ENCODE data around the gene KCNA1.

Gene KCNA1

GRCh38 chr12:4910502-4911315, 1.0 kb downstream of the KCNA1 start:
- H3K4me3 ChIP-seq (ENCODE audit: low read depth, low read length) = peak overlapping the region; percentile 38

- H3K4me3 ChIP-seq (ENCODE audit: low read depth, low read length) = no peak overlapping the region
Measured at GRCh38 chr12:4911316-4911994, 1.8 kb downstream of the KCNA1 start.

GRCh38 chr12:4914720-4915119, 5.0 kb downstream of the KCNA1 start:
- H3K4me3 ChIP-seq (ENCODE audit: low read depth, low read length) = no peak overlapping the region

GRCh38 chr12:4915752-4916151, 6.0 kb downstream of the KCNA1 start:
- H3K4me3 ChIP-seq (ENCODE audit: low read depth, low read length) = no peak overlapping the region

DNA sequence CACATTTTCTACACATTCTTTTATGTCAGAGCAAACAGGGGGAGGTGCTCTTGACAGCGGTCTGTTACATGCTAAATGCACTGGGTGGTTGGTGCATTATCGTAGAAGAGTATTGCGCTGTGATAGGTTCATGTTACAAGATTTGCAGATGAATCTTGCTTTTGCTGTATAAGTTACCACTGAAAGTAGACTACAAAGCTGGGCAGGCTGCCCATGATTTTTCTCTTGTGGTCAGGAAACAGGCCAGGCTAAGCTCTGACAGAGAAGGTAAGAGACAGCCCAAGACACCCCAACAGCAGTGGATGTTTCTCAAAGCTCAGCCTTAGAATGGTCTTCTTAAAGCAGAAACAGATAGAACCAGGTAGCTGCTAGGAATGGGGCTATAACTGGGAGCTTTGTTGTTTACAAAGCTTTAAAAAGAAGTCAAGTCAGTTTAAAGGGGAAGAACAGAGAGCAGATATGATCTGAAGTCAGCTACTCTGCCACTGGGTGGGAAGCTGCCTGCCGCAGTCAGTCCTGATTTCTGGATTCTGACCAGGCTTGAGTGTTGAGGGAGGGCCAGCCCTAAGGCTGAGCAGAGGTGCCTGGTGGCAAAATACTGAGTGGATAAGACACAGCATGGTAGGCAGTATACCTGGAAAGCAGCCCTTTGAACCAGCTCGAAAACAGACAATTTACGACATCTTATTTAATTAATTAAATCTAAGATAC, 9.4 kb downstream of the KCNA1 start:
- no peak overlapping the region for H3K4me3 ChIP-seq (ENCODE audit: low read depth, low read length)

DNA sequence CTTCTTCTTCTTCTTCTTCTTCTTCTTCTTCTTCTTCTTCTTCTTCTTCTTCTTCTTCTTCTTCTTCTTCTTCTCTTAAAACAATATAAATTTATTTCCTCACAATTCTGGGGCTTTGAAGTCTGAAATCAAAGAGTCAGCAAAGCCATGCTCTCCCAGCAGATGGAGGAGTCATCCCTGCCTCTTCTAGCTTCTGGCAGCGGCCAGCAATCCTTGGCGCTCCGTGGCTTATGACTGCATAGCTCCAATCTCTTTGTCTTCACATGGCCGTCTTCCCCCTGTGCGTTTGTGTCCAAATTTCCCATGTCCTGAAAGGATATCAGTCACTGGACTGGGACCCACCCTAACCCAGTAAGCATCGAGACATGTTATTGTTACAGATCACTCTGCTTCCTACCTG, 22.9 kb downstream of the KCNA1 start:
- no peak overlapping the region for H3K4me3 ChIP-seq (ENCODE audit: low read depth, low read length)

DNA sequence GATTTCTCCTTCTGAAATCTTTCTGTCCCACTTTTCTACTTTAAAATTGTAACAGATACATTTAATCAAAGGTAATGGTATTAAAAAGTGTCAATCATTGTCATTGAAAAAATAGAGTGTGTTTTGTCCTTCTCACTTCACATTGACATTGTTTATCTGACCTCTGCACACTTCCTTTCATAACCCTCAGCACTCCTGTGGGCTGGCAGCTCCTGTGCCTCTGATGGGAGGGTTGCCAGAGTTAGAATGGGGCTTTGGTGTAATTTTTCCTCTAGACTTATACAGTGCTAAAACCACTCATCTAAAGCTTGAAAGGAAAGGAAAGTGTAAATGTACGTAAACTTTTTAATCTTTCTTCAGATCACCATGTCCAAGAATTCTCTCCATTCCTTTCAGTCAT, 23.7 kb downstream of the KCNA1 start:
- H3K4me3 ChIP-seq (ENCODE audit: low read depth, low read length) = no peak overlapping the region

DNA sequence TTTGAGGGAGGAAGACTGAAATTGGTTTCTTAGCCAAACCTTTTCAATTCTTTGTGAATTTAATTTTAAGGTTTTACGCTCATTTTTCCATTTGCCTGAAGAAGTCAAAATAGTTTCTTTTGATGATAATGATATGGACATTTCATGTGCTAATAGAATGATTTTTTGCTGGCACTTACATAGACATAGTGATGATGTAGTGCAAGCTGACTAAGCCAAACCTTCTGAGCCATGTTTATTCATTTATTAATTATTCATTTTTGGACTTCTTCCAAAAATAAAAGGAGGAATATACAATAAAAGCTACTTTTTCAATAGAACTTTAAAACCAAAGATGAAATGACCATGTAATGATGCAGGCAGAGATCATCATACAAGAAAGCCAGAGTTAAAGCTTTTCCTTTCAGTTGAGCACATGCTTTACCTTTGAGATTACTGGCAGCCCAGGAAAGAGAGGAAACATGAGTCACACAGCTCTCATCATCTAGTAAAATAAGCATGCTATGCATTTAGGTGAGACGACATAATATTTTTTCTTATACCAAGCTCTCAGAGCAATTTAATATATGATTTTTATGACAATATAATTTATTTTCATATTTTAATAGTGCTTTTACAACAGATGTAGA, 24.8 kb downstream of the KCNA1 start:
- H3K4me3 ChIP-seq (ENCODE audit: low read depth, low read length) = no peak overlapping the region

DNA sequence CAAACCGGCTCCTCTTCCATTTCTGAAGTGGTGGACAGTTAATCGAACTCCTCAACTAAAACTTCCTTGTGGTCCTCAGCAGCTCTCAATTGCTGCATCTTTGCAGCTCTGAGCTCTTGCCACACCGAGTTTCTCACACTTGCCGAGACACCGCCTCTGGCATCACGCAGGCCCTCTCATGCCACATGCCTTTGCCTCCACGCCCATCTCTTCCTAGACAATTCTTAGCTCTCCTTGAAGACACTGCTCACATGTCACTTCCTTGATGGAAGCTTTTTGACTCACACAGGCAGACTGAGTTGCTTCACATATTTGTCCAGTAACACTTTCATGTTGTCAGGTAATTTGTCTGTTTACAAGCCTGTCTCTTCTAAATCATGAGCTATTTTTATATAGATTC, 29.2 kb downstream of the KCNA1 start:
- H3K4me3 ChIP-seq (ENCODE audit: low read depth, low read length) = no peak overlapping the region

DNA sequence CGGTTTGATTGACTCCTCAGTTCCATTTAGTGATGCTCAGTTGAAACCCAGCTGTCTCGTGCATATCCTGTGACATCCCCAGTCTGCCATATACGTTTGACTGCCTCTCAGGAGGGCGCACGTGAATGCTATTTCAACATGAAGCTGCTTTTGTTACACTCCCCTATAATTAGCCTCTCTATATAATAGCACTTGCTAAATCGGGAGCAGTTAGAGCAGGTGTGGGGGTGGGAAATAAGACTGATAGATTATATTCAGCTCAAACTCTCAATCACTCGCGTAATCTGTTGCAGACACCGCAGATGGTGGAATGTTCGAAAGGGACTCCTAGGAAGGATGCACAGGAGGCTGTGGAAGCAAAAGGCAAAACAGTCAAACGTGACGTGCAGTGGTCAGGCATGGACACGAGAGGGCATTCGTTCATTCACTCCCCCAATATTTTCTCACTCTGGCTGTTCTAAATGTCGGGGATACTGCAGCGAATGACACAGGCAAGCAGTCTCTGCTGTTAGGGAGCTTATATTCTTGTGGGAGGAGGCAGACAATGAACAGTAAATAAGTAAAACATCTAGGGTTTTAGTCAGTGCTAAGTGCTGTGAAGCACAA, 29.8 kb downstream of the KCNA1 start:
- no peak overlapping the region for H3K4me3 ChIP-seq (ENCODE audit: low read depth, low read length)

DNA sequence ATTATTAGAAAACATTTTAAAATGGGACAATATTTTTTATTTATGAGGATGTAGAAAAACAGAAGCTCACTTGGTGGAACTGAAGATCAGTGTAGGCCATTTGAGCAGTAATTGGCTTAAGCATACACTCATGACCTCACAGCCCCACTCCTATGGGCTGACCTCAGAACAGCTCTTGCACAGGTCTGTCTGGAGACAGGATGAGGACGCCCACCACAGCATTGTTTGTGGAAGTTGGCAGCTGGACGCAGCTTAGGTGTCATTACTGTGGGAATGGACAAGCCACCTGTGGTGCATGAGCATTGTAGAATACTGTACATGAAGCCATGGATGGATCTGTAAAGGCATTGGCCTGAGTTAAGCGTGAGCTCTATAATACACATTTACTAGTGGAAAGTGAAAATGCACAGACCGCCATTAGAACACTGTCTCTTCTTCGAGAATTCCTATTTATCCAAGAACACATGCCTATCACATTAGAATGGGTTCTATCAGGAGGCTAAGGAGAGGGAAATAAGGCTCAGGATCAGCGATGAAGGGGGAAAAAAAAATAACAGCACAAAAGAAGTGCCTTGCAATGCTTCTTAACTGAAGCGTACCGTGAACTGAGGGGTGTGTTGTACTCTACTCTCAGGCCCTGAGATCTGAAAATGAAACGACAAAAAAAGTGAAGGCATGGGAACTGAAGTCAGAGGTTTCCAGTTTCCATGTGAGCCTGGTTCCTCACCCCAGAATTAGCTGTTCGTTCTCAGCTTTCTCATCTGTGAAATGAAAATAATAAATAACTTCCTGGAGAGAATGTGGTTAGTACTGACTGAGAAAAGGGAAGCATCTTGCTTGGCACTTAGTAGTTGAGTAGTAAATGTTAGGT, 33.6 kb downstream of the KCNA1 start:
- no peak overlapping the region for H3K4me3 ChIP-seq (ENCODE audit: low read depth, low read length)

- H3K4me3 ChIP-seq (ENCODE audit: low read depth, low read length) = no peak overlapping the region
Measured at GRCh38 chr12:4943938-4944284, 34.2 kb downstream of the KCNA1 start.

DNA sequence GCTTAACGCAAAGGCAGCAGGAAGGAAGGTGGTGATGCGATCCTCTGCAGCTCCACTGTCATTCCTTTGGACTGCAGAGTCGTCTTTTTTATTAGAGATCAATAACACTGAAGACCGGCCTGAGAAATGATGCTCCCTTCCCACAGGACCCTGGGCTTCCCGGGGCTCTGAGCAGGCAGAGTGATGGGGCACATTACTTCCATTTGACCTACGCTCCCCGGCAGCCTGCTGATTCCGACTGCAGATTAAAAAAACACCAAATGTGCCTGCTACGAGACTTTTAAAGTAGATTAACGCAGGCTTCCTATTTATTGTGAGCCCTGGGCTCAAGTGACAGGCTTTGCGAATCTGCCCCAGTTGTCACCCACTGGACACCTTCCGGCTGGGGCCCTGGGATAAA, 37.5 kb downstream of the KCNA1 start:
- H3K4me3 ChIP-seq (ENCODE audit: low read depth, low read length) = no peak overlapping the region

DNA sequence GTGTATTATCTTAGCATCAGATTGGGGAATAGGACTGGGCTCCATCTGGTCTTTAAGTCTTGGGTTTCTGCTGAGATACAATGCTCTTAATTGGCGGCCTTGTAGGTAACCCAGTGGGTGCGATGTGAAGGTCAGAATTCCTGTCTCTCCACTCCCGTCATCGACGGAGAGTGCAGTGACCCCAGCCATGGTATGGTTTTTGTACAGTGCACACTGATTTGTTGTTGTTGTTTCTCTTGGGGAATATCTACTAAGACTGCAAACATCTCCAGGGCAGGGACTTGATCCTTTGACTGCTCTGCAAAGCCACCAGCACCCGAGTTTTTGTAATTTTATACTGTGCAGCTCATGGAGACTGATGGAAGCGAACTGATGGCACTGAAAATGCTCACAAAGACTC, 41.4 kb downstream of the KCNA1 start:
- no peak overlapping the region for H3K4me3 ChIP-seq (ENCODE audit: low read depth, low read length)

DNA sequence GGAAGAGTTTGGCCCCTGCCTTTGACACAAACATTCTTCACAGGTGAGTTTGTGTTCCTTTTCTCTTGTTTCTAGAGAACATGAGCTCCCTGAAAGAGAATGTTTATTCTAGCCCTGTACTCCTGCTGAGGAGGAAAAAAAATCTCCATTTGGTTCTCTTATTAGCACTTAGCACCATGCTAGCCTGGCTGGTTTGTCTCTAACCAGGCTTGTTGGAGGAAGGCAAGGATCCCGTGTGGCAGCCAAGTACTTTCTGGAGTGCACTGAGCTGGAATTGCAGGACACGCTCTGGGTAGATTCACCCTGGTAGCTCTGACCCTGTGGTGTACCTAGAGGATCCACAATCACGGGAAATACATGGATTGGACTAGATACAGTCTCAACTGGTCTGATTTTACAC, 41.9 kb downstream of the KCNA1 start:
- no peak overlapping the region for H3K4me3 ChIP-seq (ENCODE audit: low read depth, low read length)

DNA sequence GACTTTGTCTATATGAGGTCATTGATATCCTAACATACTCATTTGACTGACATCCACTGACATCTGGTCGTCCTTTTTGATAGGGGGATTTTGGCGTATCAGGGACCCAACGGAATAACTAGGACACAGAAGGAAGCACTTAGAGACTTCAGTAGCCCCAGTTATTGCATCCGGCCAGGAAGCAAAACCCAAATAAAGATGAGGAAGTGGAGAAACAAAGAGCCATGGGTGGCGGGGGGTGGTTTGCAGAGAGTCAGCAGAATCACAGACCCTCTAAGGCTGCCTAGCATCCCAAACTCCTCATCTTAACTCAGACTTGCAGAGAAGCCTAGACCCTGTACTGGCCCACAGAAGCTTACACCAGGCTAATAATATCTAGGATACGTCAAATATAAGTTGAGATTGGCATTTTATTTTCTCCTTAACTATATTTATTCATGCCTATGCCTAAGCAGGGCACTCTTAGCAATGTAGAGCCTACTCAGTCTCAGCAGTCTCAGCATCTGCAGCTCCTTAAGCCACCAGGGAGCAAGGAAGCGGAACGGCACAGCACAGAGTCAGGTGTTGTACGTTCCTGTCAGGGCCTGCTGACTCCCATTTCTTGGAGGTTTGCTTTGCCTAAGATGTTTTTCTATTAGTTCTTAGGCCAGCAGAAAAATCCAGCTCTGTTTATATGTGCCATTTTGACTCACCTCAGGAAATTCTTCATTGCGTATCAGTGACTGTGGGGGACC, 45.1 kb downstream of the KCNA1 start:
- no peak overlapping the region for H3K4me3 ChIP-seq (ENCODE audit: low read depth, low read length)

- no peak overlapping the region for H3K4me3 ChIP-seq (ENCODE audit: low read depth, low read length)
Measured at GRCh38 chr12:4956054-4956453, 46.3 kb downstream of the KCNA1 start.

- H3K4me3 ChIP-seq (ENCODE audit: low read depth, low read length) = no peak overlapping the region
Measured at GRCh38 chr12:4956968-4957367, 47.3 kb downstream of the KCNA1 start.

GRCh38 chr12:4957761-4958160, 48.1 kb downstream of the KCNA1 start:
- no peak overlapping the region for H3K4me3 ChIP-seq (ENCODE audit: low read depth, low read length)

Data from iPS-11a (cell line).